ENCODE data around the gene FMO1.

Gene FMO1, protein sequence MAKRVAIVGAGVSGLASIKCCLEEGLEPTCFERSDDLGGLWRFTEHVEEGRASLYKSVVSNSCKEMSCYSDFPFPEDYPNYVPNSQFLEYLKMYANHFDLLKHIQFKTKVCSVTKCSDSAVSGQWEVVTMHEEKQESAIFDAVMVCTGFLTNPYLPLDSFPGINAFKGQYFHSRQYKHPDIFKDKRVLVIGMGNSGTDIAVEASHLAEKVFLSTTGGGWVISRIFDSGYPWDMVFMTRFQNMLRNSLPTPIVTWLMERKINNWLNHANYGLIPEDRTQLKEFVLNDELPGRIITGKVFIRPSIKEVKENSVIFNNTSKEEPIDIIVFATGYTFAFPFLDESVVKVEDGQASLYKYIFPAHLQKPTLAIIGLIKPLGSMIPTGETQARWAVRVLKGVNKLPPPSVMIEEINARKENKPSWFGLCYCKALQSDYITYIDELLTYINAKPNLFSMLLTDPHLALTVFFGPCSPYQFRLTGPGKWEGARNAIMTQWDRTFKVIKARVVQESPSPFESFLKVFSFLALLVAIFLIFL

DNA sequence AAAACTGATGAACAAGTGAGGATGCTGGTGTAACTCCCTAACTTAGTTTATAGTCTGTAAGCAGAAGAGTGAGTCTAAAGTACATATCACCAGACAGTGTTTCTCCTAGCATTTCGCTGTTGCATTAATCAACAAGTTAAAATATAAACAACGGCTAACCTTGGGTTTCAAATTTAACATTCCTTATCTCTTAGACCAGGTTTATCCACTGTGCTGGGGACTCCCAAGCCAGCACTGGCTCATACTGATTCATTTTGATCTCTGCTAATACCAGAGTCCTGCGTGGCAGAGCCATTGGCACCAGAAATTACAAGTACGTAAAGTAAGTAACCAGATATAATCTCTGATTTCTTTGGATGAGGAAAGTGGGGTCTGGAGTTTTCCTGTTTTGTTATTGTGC lies at the start of gene FMO1:
FMO1 (plus strand) TSS at position 193 of the 400 bp plus-strand sequence. CDS start 9,594 bp downstream, outside the sequence.
- DNase-seq (ENCODE audit: low spot score): no peak

DNA sequence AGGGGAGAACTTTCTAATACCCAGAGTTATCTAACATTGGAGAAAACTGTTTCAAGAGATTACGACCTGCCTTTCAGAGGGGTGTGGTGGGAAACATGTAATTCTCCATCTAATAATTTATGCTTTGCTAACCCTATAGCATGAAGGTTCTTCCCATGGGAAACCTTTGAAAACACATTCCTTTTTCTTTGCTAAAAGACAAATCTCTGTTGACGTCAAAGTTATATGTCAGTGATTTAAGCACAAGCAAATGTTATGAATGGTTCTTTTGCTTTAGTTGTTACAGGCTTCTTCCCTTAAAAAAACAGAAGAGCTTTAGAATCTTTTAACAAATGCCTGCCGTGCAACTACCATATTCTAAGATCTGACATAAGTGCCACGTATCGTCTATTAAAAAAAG lies 44.0 kb upstream of the FMO1 start:
- TF ChIP-seq, protein P1, sequence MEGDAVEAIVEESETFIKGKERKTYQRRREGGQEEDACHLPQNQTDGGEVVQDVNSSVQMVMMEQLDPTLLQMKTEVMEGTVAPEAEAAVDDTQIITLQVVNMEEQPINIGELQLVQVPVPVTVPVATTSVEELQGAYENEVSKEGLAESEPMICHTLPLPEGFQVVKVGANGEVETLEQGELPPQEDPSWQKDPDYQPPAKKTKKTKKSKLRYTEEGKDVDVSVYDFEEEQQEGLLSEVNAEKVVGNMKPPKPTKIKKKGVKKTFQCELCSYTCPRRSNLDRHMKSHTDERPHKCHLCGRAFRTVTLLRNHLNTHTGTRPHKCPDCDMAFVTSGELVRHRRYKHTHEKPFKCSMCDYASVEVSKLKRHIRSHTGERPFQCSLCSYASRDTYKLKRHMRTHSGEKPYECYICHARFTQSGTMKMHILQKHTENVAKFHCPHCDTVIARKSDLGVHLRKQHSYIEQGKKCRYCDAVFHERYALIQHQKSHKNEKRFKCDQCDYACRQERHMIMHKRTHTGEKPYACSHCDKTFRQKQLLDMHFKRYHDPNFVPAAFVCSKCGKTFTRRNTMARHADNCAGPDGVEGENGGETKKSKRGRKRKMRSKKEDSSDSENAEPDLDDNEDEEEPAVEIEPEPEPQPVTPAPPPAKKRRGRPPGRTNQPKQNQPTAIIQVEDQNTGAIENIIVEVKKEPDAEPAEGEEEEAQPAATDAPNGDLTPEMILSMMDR (conservative IDR thresholded peaks at IDR 0.05; ENCODE audit: low read depth): no peak
- no peak for DNase-seq (ENCODE audit: low spot score)
- CTCF ChIA-PET: no interaction called here
- POLR2A ChIA-PET (ENCODE audit: low non-redundant PET): no interaction called here
- no peak overlapping the region for H3K27ac ChIP-seq

More for the DNA sequence above, at the start of gene FMO1:
- TF ChIP-seq, protein P1 (conservative IDR thresholded peaks at IDR 0.05; ENCODE audit: low read depth): no peak
- ChIA-PET POLR2A (ENCODE audit: low non-redundant PET) (no interaction called here), CTCF (no interaction called here)
- no peak within 1 kb of the TSS for H3K27ac ChIP-seq

DNA sequence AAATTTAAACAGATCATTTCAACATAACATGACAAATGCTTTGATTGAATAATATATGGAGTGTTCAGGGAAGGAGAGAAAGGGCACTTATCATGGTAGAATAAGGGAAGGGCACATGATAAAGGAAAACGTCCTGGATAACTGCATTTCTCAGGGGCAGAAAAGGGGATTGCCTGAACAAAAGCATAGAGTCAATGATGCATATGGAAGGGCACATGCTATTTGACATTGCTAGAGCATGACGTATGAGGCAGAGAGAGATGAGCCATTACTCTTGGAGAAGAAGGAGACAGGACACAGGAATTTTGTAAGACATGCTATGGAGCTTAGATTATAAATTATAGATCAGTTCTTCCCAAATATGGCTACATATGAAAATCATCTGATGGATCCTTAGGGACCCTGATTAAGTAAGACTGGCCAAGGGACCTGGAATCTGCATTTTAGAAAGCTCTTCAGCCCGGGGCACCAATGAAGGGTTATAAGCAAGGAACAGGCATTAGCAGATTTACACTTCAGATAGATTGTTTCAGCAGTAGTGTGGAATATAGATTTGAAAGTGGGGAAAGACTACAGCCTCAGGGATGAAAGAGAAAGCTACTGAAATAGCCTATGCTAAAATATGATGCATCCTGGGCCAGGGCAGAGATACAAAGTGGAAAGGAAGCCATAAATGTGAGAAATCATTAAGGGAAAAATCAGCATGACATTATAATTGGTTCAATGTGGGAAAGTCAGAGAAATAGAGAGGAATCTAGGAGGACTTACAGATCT lies 41.9 kb upstream of the FMO1 start:
- ChIA-PET CTCF (no interaction called here), POLR2A (ENCODE audit: low non-redundant PET) (no interaction called here)
- H3K27ac ChIP-seq: no peak overlapping the region
- DNase-seq (ENCODE audit: low spot score): no peak
- TF ChIP-seq, protein P1 (conservative IDR thresholded peaks at IDR 0.05; ENCODE audit: low read depth): no peak

DNA sequence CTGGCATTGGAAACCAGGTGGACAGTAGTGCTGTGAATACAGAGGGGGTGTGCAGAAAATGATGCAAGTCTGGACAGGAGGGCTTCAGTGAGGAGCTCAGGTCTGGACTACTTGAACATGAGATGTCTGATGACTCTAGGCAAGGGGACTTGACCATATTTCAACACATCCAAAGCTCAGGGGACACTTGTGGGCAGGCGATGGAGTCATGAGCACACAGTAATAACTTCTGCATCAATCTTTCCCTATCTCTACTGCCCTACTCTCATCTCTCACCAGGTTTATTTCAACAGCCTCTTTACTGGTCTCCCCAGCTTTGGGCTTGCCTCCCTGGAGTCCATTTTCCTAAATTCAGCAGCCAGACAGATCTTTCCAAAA lies 41.3 kb upstream of the FMO1 start:
- ChIA-PET POLR2A (ENCODE audit: low non-redundant PET) (no interaction called here), CTCF (no interaction called here)
- DNase-seq (ENCODE audit: low spot score): no peak
- no peak overlapping the region for H3K27ac ChIP-seq
- TF ChIP-seq, protein P1 (conservative IDR thresholded peaks at IDR 0.05; ENCODE audit: low read depth): no peak

DNA sequence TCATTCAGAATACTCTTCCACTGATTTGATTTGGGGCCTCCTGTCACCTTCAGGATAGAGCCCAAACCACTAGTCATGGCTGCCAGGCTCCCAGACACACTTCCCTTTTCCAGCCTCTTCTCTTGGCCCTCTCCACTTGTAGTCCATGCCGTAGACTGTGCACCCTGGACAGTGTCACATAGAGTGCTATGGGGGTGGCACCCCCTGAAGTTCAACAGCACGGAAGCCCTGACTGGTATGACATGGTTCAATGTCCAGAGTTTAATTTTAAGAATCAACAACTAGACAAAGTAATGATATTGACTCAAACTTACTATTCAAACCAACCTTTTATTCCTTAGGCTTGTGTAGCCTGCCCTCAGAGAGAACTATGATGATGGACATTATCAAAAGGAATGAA lies 40.9 kb upstream of the FMO1 start:
- H3K27ac ChIP-seq: no peak overlapping the region
- no peak for DNase-seq (ENCODE audit: low spot score)
- ChIA-PET POLR2A (ENCODE audit: low non-redundant PET) (no interaction called here), CTCF (no interaction called here)
- TF ChIP-seq, protein P1 (conservative IDR thresholded peaks at IDR 0.05; ENCODE audit: low read depth): no peak

DNA sequence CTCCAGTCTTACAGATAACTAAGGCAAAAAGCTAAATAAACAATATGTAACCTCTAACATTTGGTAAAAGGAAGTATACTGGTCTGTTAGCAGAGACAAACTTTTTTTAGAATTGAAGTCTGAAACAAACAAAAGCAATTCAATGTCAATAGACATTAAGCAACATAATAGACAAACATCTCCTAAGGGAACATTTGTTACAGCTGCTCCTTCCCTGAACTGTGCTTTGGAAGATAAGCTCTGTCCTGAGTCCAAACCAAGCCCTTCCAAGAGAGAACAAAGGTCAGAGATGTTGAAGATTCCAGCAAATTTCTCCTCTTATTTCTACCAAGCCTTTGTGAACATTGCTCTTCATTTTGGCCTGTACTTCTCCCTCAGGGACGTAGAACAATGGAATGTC lies 37.9 kb upstream of the FMO1 start:
- ChIA-PET POLR2A (ENCODE audit: low non-redundant PET) (no interaction called here), CTCF (interaction anchor here (1.5 kb wide), 1 partner anchor 21 kb away, joined by 3 read pairs; no protein-coding TSS in a partner anchor)
- no peak for DNase-seq (ENCODE audit: low spot score)
- no peak overlapping the region for H3K27ac ChIP-seq
- TF ChIP-seq, protein P1 (conservative IDR thresholded peaks at IDR 0.05; ENCODE audit: low read depth): no peak
